ENCODE results near the gene MTMR3. TPM values are rescaled to one million over a fixed set of nuclear protein-coding genes. Genes with fewer than 3 reads are reported as not detected.

MTMR3 gene
- polyA plus RNA-seq, 1 experiment = 32.8 TPM

DNA sequence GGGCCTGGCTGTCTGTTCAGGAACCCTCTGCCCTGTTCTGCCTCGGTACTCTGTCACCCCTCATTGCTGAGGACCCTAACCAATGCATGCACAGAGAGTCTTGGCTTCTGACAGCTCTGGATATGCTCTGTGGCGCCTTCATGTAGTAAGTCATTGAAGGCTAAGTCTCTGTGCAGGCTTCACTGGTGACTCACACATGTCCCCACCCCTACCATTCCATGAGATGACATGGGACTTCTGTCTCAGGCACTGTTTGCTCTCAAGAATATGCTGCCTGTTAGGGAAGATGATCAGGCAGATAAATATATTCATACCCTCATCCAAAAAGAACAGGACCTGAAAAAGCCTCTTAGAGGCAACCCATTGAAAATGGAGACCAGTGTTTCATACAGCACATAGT is 153.7 kb downstream of the MTMR3 start:
- ChIA-PET CTCF (interaction anchor here (0.7 kb wide), 1 partner anchor 324 kb away, joined by 3 read pairs; no protein-coding TSS in a partner anchor), POLR2A (no interaction called here)
- Histone ChIP-seq H3K36me3 (ENCODE audit: control insufficient read depth, insufficient read depth, low read length) (no peaks in the 10 kb centered on the region), H3K27me3 (ENCODE audit: control insufficient read depth, insufficient read depth, low read length) (no peaks in the 10 kb centered on the region), H3K4me3 (ENCODE audit: low read depth, low read length) (no peak overlapping the region)
- DNase-seq (ENCODE audit: low read depth) = no peak
- TF ChIP-seq, protein P1, sequence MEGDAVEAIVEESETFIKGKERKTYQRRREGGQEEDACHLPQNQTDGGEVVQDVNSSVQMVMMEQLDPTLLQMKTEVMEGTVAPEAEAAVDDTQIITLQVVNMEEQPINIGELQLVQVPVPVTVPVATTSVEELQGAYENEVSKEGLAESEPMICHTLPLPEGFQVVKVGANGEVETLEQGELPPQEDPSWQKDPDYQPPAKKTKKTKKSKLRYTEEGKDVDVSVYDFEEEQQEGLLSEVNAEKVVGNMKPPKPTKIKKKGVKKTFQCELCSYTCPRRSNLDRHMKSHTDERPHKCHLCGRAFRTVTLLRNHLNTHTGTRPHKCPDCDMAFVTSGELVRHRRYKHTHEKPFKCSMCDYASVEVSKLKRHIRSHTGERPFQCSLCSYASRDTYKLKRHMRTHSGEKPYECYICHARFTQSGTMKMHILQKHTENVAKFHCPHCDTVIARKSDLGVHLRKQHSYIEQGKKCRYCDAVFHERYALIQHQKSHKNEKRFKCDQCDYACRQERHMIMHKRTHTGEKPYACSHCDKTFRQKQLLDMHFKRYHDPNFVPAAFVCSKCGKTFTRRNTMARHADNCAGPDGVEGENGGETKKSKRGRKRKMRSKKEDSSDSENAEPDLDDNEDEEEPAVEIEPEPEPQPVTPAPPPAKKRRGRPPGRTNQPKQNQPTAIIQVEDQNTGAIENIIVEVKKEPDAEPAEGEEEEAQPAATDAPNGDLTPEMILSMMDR (IDR thresholded peaks at IDR 0.05; ENCODE audit: insufficient read depth, low read depth, low read length) = no peak

DNA sequence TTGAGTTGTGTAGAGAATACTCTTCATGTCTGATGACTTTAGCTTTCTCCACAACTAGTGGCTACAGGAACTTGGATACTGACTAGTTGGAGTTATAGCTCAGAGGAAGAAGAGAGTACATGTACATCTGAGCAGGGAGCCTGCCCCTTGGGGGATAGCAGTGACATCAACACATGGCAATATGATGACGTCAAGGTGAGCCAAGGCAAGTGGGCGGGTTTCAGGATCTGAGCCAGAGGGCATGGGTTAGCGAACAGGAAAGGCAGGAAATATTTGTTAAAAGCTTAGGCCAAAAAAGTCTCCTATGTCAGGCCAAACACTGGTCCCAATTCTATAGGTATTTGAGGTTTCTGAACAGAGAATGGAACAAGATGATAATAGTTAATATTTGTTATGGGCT is 155.2 kb downstream of the MTMR3 start:
- CTCF ChIA-PET = interaction anchor here (0.9 to 1.2 kb wide), 3 partner anchors 10 to 50 kb away, joined by 3 read pairs; no protein-coding TSS in a partner anchor
- H3K4me3 ChIP-seq (ENCODE audit: low read depth, low read length) = no peak overlapping the region
- no peaks in the 10 kb centered on the region for H3K36me3 ChIP-seq (ENCODE audit: control insufficient read depth, insufficient read depth, low read length)
- POLR2A ChIA-PET = no interaction called here
- no peak for DNase-seq (ENCODE audit: low read depth)
- H3K27me3 ChIP-seq (ENCODE audit: control insufficient read depth, insufficient read depth, low read length) = no peaks in the 10 kb centered on the region
- TF ChIP-seq, protein P1 (IDR thresholded peaks at IDR 0.05; ENCODE audit: insufficient read depth, low read depth, low read length) = no peak

DNA sequence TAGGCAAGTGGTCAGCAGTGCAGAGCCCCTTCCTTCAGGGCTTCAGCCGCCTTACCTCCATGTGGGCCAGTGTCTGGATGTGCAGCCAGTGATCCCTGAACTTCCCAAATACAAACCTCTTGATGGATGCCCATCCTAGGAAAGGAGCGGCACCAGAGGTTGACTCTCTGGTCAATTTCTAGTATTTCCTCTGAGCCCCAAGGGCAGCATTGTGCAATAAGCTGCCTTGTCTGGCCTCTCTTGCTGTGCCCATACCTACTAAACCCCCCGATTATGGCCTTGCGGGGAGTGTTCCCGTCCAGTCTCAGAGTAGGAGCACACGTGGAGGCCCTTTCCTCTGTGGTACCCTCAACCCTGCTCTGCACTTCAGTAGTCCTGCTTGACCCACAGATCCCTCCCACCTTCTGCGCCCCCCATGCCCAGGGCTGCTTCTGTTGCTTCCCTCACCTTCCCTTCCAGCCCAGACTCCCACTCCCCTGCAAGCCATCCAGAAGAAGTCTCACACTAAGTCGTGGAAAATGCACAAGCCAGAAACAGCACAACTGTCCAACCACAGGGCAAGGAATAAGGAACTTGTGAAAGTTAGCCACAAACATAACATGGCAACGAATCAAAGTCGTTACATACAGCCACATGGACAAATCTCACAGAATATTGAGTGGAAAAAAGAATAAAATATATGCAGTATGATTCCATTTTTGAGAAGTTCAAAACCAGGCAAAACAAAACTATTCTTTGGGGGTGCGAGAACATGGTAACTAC is 157.7 kb downstream of the MTMR3 start:
- DNase-seq (ENCODE audit: low read depth) = no peak
- CTCF ChIA-PET = no interaction called here
- POLR2A ChIA-PET = no interaction called here

DNA sequence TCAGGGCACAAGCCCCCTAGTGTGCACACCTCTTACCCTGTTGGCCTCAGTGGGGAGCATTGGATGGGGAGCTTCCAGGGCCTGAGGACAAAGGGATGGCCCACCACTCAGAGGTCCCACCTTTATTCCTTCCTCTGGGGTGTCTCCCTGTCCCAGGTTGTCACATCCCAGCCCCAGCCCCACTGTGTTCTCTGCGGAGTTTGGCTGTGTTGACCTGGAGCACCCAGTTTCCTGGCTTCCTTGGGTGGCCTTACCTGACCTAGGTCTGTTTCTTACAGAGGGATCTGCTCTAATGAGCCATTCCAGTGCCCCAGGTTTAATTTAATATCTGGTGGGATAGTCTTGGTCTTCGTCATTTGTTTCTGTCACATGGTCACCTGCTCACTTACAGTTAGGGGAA is 158.5 kb downstream of the MTMR3 start:
- TF ChIP-seq, protein P1 (IDR thresholded peaks at IDR 0.05; ENCODE audit: insufficient read depth, low read depth, low read length) = no peak
- POLR2A ChIA-PET = no interaction called here
- CTCF ChIA-PET = no interaction called here
- Histone ChIP-seq H3K36me3 (ENCODE audit: control insufficient read depth, insufficient read depth, low read length) (no peaks in the 10 kb centered on the region), H3K27me3 (ENCODE audit: control insufficient read depth, insufficient read depth, low read length) (no peaks in the 10 kb centered on the region), H3K4me3 (ENCODE audit: low read depth, low read length) (no peak overlapping the region)
- DNase-seq (ENCODE audit: low read depth) = no peak

More for the DNA sequence above, 157.7 kb downstream of the MTMR3 start:
- Histone ChIP-seq H3K27me3 (ENCODE audit: control insufficient read depth, insufficient read depth, low read length) (no peaks in the 10 kb centered on the region), H3K4me3 (ENCODE audit: low read depth, low read length) (no peak overlapping the region), H3K36me3 (ENCODE audit: control insufficient read depth, insufficient read depth, low read length) (no peaks in the 10 kb centered on the region)
- TF ChIP-seq, protein P1 (IDR thresholded peaks at IDR 0.05; ENCODE audit: insufficient read depth, low read depth, low read length) = no peak

DNA sequence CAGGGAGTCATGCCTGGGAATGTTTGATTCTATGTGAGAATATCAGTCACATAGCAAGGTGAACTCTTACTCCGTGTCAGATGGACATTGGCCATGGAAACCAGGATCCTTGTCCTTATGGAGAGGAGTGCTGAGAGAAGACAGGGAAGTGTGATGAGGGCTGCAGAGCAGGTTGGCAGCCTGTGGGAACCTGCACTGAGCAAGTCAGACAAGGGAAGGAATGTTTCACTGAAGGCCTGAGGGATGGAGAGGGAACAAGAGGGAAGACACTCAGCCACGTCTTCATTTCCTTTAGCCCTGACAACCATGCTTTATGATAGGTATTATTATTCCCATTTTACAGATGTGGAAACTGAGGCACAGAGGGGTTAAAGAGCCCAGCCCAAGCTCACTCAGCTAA is 158.9 kb downstream of the MTMR3 start:
- TF ChIP-seq, protein P1 (IDR thresholded peaks at IDR 0.05; ENCODE audit: insufficient read depth, low read depth, low read length) = no peak
- H3K4me3 ChIP-seq (ENCODE audit: low read depth, low read length) = no peak overlapping the region
- H3K36me3 ChIP-seq (ENCODE audit: control insufficient read depth, insufficient read depth, low read length) = no peaks in the 10 kb centered on the region
- no peak for DNase-seq (ENCODE audit: low read depth)
- ChIA-PET POLR2A (no interaction called here), CTCF (interaction anchor here (0.6 kb wide), 1 partner anchor 544 kb away, joined by 4 read pairs; no protein-coding TSS in a partner anchor)
- H3K27me3 ChIP-seq (ENCODE audit: control insufficient read depth, insufficient read depth, low read length) = no peaks in the 10 kb centered on the region

Measured in BJ (cell line).